Neural cell (in vitro differentiated cells): ENCODE results near the gene ALLC.

ENCODE experiments used
- EP300 ChIP-seq: fragments of 450-650 bp; conservative IDR thresholded peaks from 2 replicates; pipeline ENCODE4 v1.6.1; 2014; ENCODE audit warnings: antibody characterized with exemption, mild to moderate bottlenecking, moderate library complexity; ENCODE audit not compliant: poor library complexity, severe bottlenecking
- EZH2 ChIP-seq: fragments of 200-600, 300-800 bp; shearing (Covaris generic), sonication (generic); IDR thresholded peaks from 2 replicates; pipeline ENCODE4 v1.6.1; 2014; ENCODE audit warnings: antibody characterized with exemption, low read length, borderline replicate concordance, mild to moderate bottlenecking; ENCODE audit not compliant: insufficient read depth, poor library complexity, severe bottlenecking

- TF ChIP-seq EP300 (no peak), EZH2 (no peak)
Observed at GRCh38 chr2:3633089-3633981, 24.7 kb upstream of the ALLC start.
